Jurkat, Clone E6-1 (cell line): ENCODE measurements around the gene PRRT1.
"Not testable (repeated sequence)": the region's sequence is repeated elsewhere in the genome, so short reads cannot be mapped to it uniquely, and the experiment has no call there.

Source experiments
- DNase-seq: peaks from one replicate; pipeline ENCODE4 v3.0.0-alpha.2; 2011; ENCODE audit warnings: low read depth, low spot score
- H3K4me3 ChIP-seq: 2 replicates; pipeline ENCODE4 v1.5.1; 2011; ENCODE audit warnings: mild to moderate bottlenecking, low read length, control low read depth, moderate library complexity

PRRT1 gene

DNA sequence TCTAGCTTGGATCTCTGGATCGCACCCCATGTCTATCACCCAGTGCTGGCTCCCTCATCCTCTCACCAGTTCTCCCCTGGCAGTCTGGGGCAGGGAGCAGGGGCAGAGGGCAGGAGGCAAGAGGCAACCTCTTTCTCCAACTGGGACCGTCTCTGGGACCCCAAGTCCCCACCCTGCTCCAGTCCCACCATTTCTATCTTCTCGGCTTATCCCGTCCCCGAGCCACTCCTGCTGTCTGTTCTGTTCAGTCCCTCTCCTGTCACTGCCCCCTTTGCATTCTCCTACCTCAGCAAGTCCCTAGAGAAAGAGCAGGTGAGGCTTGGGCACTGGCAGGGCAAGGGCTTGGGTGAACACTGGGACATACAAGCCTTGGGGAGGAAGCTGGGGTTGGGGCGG lies 42.0 kb downstream of the PRRT1 start:
- no peak for DNase-seq
- no peak overlapping the region for H3K4me3 ChIP-seq

DNA sequence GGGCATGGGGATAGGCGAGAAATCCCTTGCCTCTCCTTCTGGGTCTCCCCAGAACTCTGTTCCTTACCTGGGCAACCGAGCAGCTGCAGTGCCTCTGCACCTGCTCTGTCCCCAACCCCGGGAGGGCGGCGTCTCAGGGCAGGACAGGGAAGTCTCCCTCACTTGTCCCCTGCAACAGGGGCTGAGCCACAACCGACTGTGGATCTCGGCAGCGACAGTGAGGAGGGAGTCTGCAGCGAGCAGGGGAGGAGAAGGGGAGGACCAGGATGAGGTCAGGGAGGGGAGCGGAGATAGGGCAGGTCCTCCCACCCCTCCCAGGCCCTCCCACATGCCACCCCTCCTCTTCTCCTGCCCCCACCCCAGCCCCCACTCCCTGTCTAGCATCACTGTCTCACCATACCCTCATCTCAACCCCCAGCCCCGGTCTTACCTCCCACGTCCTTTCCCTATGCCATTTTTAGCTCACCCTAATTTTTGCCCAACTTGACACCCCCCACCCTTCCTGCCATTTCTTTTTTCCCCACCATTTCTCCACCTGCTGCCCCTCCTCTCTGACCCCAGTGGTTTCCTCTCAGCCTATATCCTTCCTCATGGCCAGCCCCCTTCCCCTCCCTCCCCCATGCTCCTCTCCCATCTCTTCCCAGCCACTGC lies 42.5 kb downstream of the PRRT1 start, which contains the start of gene TNXB:
Gene TNXB (minus strand): TSS at position 225 of the 651 bp plus-strand sequence. CDS start 11,140 bp downstream, outside the sequence.
- H3K4me3 ChIP-seq, result no peak within 1 kb of the TSS
- DNase-seq, result no peak

DNA sequence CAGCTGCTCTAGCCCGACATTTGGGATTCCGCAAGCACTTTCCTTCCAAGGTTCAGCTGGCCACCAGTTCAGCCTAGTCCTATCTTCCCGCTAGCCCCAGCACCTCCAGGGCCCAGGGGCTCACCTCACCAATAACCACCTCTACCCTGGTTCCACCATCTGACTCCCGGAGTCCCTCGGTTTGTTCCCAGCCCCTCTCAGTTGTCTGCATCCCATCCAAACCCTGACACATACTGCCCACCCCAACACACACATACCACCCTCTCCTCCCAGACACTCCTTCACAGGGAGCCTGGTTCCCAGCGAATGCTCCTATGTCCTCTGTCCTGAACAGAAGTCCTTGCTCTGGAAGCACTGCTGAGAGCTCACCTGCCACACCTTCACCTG lies 43.0 kb downstream of the PRRT1 start:
- H3K4me3 ChIP-seq, result no peak overlapping the region

DNA sequence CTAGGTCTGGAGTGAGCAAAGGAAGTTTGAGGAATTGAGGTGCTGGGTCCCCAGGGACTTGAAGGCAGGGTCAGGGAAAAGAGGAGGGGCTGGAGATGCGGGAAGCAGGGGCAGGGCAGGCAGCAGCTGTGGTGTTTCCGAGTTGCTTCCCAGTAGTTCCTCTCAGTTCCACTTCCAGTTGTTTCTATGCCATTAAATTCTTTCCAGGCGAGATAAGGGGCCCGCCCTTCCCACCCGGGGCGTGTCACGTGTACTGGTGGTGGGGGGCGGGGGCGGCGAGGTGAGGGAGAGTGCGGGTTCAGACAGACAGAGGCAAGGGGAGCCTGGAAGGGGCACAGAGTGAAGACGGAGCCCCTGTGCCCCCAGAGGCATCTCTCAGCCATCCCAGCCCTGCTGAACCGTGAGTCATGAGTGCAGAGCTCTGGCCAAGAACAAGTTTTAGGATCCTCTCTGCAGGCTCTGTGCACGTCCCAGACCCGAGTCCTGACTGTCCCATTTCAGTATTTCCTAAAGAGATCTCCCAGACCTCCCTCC lies 43.6 kb downstream of the PRRT1 start:
- no peak for DNase-seq

More for the DNA sequence above, 43.0 kb downstream of the PRRT1 start:
- no peak for DNase-seq

DNA sequence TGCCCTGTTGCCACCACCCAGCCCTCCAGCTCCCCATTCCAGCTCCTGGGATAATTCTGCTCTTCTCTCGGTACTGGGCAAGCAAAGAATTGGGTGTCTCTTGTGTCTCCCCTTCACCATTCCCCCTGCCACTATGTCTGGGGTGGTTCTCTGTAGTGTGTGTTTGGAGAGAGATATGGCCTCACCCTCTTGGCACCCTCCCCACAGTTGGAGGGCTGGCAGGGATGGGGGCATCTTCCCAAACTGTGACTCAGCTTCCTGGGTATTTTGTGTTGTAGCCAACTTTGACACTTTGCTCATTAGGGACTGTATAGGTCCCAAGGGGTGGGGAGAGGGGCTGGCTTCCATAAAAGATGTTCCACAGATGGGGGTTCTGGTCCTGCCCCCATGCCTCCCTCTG lies 44.3 kb downstream of the PRRT1 start:
- no peak overlapping the region for H3K4me3 ChIP-seq
- DNase-seq, result no peak

More for the DNA sequence above, 43.6 kb downstream of the PRRT1 start:
- H3K4me3 ChIP-seq, result no peak overlapping the region

DNA sequence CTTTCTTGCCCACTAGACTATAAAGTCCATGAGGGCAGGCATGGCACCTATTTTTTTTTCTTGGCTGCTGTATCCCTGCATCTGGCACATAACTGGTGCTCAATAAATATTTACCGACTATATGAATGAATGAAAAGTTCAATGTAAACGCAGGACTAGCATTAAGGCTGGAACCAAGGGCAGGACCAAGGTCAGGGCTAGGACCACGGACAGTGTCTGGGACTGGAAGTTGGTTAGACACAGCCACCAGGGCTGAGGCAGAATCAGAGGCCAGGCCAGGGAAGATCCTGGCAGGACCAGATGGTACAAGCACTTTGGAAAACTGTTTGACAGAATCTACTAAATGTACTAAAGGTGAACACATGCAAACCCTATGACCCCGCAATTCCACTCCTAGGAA lies 46.3 kb downstream of the PRRT1 start:
- no peak for DNase-seq
- H3K4me3 ChIP-seq, result no peak overlapping the region

DNA sequence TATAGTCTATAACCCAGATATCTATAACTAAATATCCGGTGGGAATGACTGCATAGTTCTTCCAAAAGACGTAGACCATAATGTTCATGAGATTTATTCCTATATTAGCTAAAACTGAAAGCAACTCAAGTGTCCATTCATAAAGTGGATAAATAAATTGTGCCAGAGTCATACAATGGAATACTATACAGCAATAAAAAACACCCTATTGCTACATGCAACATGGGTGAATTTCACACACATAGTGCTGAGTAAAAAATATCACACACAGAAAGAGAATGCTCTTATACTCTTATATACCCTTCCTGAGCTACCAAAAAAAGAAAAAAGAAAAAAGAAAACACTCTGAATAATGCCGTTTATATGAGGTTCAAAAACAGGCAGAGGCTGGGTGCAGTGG lies 49.5 kb downstream of the PRRT1 start:
- no peak overlapping the region for H3K4me3 ChIP-seq
- DNase-seq, result no peak

DNA sequence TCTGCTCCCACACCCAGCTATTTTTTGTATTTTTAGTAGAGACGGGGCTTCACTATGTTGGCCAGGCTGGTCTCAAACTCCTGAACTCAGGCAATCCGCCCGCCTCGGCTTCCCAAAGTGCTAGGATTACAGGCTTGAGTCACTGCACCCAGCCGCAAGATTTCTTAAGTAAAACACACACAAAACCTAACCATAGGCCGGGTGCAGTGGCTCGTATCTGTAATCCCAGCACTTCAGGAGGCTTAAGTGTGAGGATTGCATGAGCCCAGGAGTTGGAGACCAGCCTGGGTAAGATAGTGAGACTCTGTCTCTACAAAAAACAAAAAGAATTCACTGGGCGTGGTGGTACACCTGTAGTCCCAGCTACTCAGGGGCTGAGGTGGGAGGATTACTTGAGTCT lies 51.5 kb downstream of the PRRT1 start:
- DNase-seq, result not testable (repeated sequence)

More for the DNA sequence above, 51.5 kb downstream of the PRRT1 start:
- H3K4me3 ChIP-seq, result not testable (repeated sequence)
